Right lobe of liver (tissue), 4 donors: Measurements from ENCODE around the gene SVIL.

Experiments
- CTCF ChIP-seq, 4 donors: fragments of 200-600 bp in 3 of 4; fragments of 450-650 bp in 1 of 4; IDR thresholded peaks; one replicate each; pipeline versions ENCODE4 v1.5.1 to v1.8.0; 2016 to 2022; ENCODE audit warnings: antibody characterized with exemption in 4 of 4, mild to moderate bottlenecking in 2 of 4
- POLR2A ChIP-seq: fragments of 450-650 bp; IDR thresholded peaks from one replicate; pipeline ENCODE4 v1.6.1; 2017; ENCODE audit warnings: antibody characterized with exemption, mild to moderate bottlenecking
- donor health status: DM: no; HTN: no; CAD: no.
- donor health status: DM: no; HTN: no; CAD: no.
- donor health status: DM: no; HTN: yes; CAD: no.

GRCh38 chr10:29452546-29452945, 182.2 kb downstream of the SVIL start:
- TF ChIP-seq CTCF (IDR thresholded peaks at IDR 0.05) (no peak), POLR2A (no peak)
